ENCODE results near the gene ZFYVE19. TPM values are rescaled to one million over a fixed set of nuclear protein-coding genes. Genes with fewer than 3 reads are reported as not detected.
"Not testable (repeated sequence)": the region's sequence is repeated elsewhere in the genome, so short reads cannot be mapped to it uniquely, and the experiment has no call there.

ZFYVE19 gene
- polyA plus RNA-seq, 4 donors, result 24.9 to 34.9 (median 28.5) TPM

GRCh38 chr15:40845036-40845435 is 38.1 kb downstream of the ZFYVE19 start:
- DNase-seq (ENCODE audit: low read depth in 4 of 4, low spot score in 2 of 4), result no peak

GRCh38 chr15:40845511-40846284 is 38.8 kb downstream of the ZFYVE19 start:
- no peak for DNase-seq (ENCODE audit: low read depth in 4 of 4, low spot score in 2 of 4)

GRCh38 chr15:40846841-40847222 is 39.9 kb downstream of the ZFYVE19 start:
- DNase-seq (ENCODE audit: low read depth in 4 of 4, low spot score in 2 of 4), result no peak

GRCh38 chr15:40847223-40847961 is 40.5 kb downstream of the ZFYVE19 start:
- DNase-seq (ENCODE audit: low read depth in 4 of 4, low spot score in 2 of 4), result peak in 2 of 4 donors; percentile 64 to 86

- no peak for DNase-seq (ENCODE audit: low read depth in 4 of 4, low spot score in 2 of 4)
Observed at GRCh38 chr15:40850576-40851112, 43.8 kb downstream of the ZFYVE19 start.

GRCh38 chr15:40852529-40852928 is 45.6 kb downstream of the ZFYVE19 start:
- no peak for DNase-seq (ENCODE audit: low read depth in 4 of 4, low spot score in 2 of 4)

GRCh38 chr15:40853241-40853890 is 46.5 kb downstream of the ZFYVE19 start:
- DNase-seq (ENCODE audit: low read depth in 4 of 4, low spot score in 2 of 4), result no peak

GRCh38 chr15:40854161-40854560 is 47.3 kb downstream of the ZFYVE19 start:
- DNase-seq (ENCODE audit: low read depth in 4 of 4, low spot score in 2 of 4), result no peak

GRCh38 chr15:40855706-40856234 is 48.9 kb downstream of the ZFYVE19 start:
- no peak for DNase-seq (ENCODE audit: low read depth in 4 of 4, low spot score in 2 of 4)

- DNase-seq (ENCODE audit: low read depth in 4 of 4, low spot score in 2 of 4), result no peak
Observed at GRCh38 chr15:40856746-40857145, 49.9 kb downstream of the ZFYVE19 start.

- DNase-seq (ENCODE audit: low read depth in 4 of 4, low spot score in 2 of 4), result peak in 1 of 4 donors; percentile 61
Observed at GRCh38 chr15:40857601-40858341, 50.9 kb downstream of the ZFYVE19 start.

- DNase-seq (ENCODE audit: low read depth in 4 of 4, low spot score in 2 of 4), result no peak
Observed at GRCh38 chr15:40858706-40859105, 51.8 kb downstream of the ZFYVE19 start.

- DNase-seq (ENCODE audit: low read depth in 4 of 4, low spot score in 2 of 4), result no peak
Observed at GRCh38 chr15:40859206-40859851, 52.4 kb downstream of the ZFYVE19 start.

GRCh38 chr15:40861147-40861546 is 54.3 kb downstream of the ZFYVE19 start:
- DNase-seq (ENCODE audit: low read depth in 4 of 4, low spot score in 2 of 4), result not testable (repeated sequence)

- no peak for DNase-seq (ENCODE audit: low read depth in 4 of 4, low spot score in 2 of 4)
Observed at GRCh38 chr15:40863660-40864270, 56.9 kb downstream of the ZFYVE19 start.
